B cell (primary cell): ENCODE results near the gene TDRD9.

ENCODE experiments used
- CTCF ChIP-seq: fragments of 200-600 bp; IDR thresholded peaks from one replicate; pipeline ENCODE4 v1.8.0; 2022; ENCODE audit warnings: antibody characterized with exemption, mild to moderate bottlenecking
- EZH2 ChIP-seq: IDR thresholded peaks from 2 replicates; pipeline ENCODE4 v1.6.1; 2012; ENCODE audit warnings: borderline replicate concordance, low read depth, mild to moderate bottlenecking, moderate library complexity, low read length; ENCODE audit not compliant: insufficient read depth, poor library complexity, severe bottlenecking

GRCh38 chr14:104036212-104036611, 108.0 kb downstream of the TDRD9 start:
- TF ChIP-seq CTCF: no peak
- TF ChIP-seq EZH2: no peak
